MM.1S (cell line): ENCODE data around the gene ERCC1.

Source experiments
- CTCF ChIP-seq: fragments of 300-600 bp; sonication (generic); IDR thresholded peaks from 2 replicates; pipeline ENCODE4 v1.5.1; 2016; ENCODE audit warnings: antibody characterized with exemption, low read length, mixed read lengths
- EZH2 ChIP-seq: fragments of 300-600 bp; sonication (generic); optimal IDR thresholded peaks from 2 replicates; pipeline ENCODE3; 2017; ENCODE audit warnings: low read depth, mild to moderate bottlenecking, antibody characterized with exemption, low read length, mixed read lengths
- EZH2phosphoT487 ChIP-seq: fragments of 300-600 bp; sonication (generic); IDR thresholded peaks from 2 replicates; pipeline ENCODE4 v1.6.1; 2018; ENCODE audit warnings: antibody characterized with exemption, low read length

- TF ChIP-seq CTCF = no peak
- TF ChIP-seq EZH2 = no peak
- no peak for TF ChIP-seq EZH2phosphoT487
These were observed 18.7 kb upstream of the ERCC1 start for GRCh38 chr19:45442408-45442777.
